Upper lobe of left lung (tissue), 4 donors: ENCODE data around the gene SSPN.

ENCODE experiments used
- POLR2A ChIP-seq, 4 donors: fragments of 450-650 bp; IDR thresholded peaks; one replicate each; pipeline ENCODE4 v1.5.1; 2016 to 2017; ENCODE audit warnings: antibody characterized with exemption in 4 of 4, mild to moderate bottlenecking in 2 of 4
- TF ChIP-seq, protein P1 (sequence below), 6 experiments: fragments of 450-650 bp in 4 of 6; fragments of 200-600 bp in 2 of 6; sonication (generic) in 2 of 6; IDR thresholded peaks; one replicate each; pipeline ENCODE4 v1.5.1; 2016 to 2019; ENCODE audit warnings: antibody characterized with exemption in 6 of 6

DNA sequence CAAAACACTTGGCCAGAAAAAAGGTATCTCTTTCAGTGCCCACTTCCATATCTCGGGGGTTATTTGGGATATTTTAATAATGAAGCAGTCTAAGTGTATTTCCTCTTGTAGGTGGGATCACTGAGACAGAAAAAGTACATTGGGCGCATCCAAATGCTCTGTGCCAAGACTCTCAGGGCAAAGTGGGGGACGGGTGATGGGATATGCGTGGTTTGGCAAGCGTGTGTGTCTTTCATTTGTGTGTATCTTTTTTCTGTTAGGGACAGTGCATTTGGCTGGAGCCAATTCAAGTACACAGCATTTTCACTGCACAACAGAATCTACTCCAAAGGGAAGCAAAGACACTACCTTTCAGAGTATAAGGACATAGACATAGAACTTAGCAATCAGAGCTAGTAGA, 29.3 kb downstream of the SSPN start:
- TF ChIP-seq, protein P1, sequence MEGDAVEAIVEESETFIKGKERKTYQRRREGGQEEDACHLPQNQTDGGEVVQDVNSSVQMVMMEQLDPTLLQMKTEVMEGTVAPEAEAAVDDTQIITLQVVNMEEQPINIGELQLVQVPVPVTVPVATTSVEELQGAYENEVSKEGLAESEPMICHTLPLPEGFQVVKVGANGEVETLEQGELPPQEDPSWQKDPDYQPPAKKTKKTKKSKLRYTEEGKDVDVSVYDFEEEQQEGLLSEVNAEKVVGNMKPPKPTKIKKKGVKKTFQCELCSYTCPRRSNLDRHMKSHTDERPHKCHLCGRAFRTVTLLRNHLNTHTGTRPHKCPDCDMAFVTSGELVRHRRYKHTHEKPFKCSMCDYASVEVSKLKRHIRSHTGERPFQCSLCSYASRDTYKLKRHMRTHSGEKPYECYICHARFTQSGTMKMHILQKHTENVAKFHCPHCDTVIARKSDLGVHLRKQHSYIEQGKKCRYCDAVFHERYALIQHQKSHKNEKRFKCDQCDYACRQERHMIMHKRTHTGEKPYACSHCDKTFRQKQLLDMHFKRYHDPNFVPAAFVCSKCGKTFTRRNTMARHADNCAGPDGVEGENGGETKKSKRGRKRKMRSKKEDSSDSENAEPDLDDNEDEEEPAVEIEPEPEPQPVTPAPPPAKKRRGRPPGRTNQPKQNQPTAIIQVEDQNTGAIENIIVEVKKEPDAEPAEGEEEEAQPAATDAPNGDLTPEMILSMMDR (IDR thresholded peaks at IDR 0.05): no peak
- no peak for TF ChIP-seq POLR2A (IDR thresholded peaks at IDR 0.05)
